Vagina (tissue), 2 donors: ENCODE measurements around the gene U2AF1.
"Not testable (repeated sequence)": the region's sequence is repeated elsewhere in the genome, so short reads cannot be mapped to it uniquely, and the experiment has no call there.

Source experiments
- POLR2A ChIP-seq, 2 donors: fragments of 450-650 bp; IDR thresholded peaks; one replicate each; pipeline ENCODE4 v1.6.1; 2017; ENCODE audit warnings: antibody characterized with exemption in 2 of 2, mild to moderate bottlenecking in 2 of 2, moderate library complexity in 2 of 2
- POLR2AphosphoS5 ChIP-seq, 2 donors: sonication (generic); formaldehyde crosslinking; IDR thresholded peaks; one replicate each; pipeline ENCODE4 v1.9.0; 2017; ENCODE audit warnings: antibody characterized with exemption in 2 of 2, mild to moderate bottlenecking in 2 of 2, low read depth in 1 of 2; ENCODE audit not compliant: insufficient read depth in 1 of 2
- TF ChIP-seq, protein P1 (sequence below), 3 experiments: fragments of 450-650 bp in 2 of 3; fragments of 200-600 bp in 1 of 3; sonication (generic) in 1 of 3; IDR thresholded peaks; one replicate each; pipeline ENCODE4 v1.5.1; 2017 to 2019; ENCODE audit warnings: antibody characterized with exemption in 3 of 3, mild to moderate bottlenecking in 2 of 3, moderate library complexity in 2 of 3

GRCh38 chr21:43062955-43063664 is 44.3 kb downstream of the U2AF1 start:
- TF ChIP-seq, protein P1, sequence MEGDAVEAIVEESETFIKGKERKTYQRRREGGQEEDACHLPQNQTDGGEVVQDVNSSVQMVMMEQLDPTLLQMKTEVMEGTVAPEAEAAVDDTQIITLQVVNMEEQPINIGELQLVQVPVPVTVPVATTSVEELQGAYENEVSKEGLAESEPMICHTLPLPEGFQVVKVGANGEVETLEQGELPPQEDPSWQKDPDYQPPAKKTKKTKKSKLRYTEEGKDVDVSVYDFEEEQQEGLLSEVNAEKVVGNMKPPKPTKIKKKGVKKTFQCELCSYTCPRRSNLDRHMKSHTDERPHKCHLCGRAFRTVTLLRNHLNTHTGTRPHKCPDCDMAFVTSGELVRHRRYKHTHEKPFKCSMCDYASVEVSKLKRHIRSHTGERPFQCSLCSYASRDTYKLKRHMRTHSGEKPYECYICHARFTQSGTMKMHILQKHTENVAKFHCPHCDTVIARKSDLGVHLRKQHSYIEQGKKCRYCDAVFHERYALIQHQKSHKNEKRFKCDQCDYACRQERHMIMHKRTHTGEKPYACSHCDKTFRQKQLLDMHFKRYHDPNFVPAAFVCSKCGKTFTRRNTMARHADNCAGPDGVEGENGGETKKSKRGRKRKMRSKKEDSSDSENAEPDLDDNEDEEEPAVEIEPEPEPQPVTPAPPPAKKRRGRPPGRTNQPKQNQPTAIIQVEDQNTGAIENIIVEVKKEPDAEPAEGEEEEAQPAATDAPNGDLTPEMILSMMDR (IDR thresholded peaks at IDR 0.05): not testable (repeated sequence)
- TF ChIP-seq POLR2AphosphoS5 (IDR thresholded peaks at IDR 0.05; ENCODE audit: insufficient read depth in 1 of 2, low read depth in 1 of 2); POLR2A (IDR thresholded peaks at IDR 0.05): not testable (repeated sequence)
